ENCODE results near the gene PXT1.

PXT1 gene

DNA sequence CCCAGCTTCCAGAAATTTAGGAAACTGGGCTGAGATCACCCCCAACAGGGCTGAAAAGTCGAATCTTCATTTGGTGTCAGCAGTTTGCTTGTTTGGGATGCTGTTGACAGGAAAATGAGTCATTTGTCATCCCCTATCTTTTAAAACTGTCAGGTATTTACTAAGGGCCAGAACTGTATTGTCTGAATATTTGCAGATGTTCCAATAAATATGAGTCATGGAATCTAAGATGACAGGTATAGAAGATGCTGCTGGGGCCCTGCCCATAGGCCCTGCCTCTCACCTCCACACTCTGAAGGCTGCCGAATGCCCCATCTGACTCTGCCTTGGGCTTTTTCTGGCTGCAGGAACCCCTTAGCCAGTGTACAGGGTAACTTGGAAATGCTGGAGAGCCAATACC is 59.0 kb downstream of the PXT1 start:
- no peak overlapping the region for H3K4me3 ChIP-seq (ENCODE audit: low read depth, low read length)
- H3K9me3 ChIP-seq (ENCODE audit: control insufficient read depth, insufficient read depth, low read depth, low read length) = no peaks in the 10 kb centered on the region
- no peaks in the 10 kb centered on the region for H3K36me3 ChIP-seq (ENCODE audit: control insufficient read depth in 2 of 2, insufficient read depth in 1 of 2, low read length in 2 of 2)
- no peak overlapping the region for H3K27ac ChIP-seq (ENCODE audit: extremely low read depth, low read depth, low read length)
- no peak for TF ChIP-seq YY2 (tag by site-specific recombination; IDR thresholded peaks at IDR 0.05)
- no peak for TF ChIP-seq HOXC10 (CRISPR knock-in tag; IDR thresholded peaks at IDR 0.05)
- TF ChIP-seq ZNF571 (tag by site-specific recombination; IDR thresholded peaks at IDR 0.05) = no peak
- TF ChIP-seq, protein P1, sequence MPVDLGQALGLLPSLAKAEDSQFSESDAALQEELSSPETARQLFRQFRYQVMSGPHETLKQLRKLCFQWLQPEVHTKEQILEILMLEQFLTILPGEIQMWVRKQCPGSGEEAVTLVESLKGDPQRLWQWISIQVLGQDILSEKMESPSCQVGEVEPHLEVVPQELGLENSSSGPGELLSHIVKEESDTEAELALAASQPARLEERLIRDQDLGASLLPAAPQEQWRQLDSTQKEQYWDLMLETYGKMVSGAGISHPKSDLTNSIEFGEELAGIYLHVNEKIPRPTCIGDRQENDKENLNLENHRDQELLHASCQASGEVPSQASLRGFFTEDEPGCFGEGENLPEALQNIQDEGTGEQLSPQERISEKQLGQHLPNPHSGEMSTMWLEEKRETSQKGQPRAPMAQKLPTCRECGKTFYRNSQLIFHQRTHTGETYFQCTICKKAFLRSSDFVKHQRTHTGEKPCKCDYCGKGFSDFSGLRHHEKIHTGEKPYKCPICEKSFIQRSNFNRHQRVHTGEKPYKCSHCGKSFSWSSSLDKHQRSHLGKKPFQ (tag by site-specific recombination; IDR thresholded peaks at IDR 0.05) = no peak
- no peak for TF ChIP-seq HOXA7 (CRISPR knock-in tag; IDR thresholded peaks at IDR 0.05; ENCODE audit: borderline replicate concordance)
- no peak for TF ChIP-seq SP3 (tag by site-specific recombination; IDR thresholded peaks at IDR 0.05)
- ChIA-PET CTCF (interaction anchor here (0.8 to 1.2 kb wide), 2 partner anchors 38 to 58 kb away, joined by 3 read pairs; no protein-coding TSS in a partner anchor), POLR2A (no interaction called here)
- peaks cover 6% of the 10 kb centered on the region; the same call in 1 of the 2 replicates for H3K4me1 ChIP-seq (ENCODE audit: control insufficient read depth, insufficient read depth, low read length)

DNA sequence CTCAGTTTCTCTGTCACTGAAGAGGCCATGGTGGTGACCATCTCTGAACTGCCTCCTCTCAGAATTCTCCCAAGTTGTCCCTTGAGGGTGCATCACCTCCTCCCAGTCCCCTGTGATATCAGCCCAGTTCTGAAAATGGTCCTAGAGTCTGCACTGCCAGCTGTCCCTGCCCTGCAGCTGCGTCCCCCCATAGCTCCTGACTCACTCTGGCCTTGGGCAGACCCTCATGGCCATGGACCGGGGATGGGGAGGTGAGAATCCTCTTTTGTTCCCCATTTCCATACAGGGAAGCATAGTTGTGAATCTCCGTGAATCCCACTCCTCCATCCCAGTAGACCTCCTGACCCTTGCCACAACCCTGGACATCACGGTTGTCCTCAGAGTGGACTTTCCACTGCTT is 59.7 kb downstream of the PXT1 start:
- TF ChIP-seq ZSCAN4 (tag by site-specific recombination; IDR thresholded peaks at IDR 0.05) (no peak), ZNF518A (tag by site-specific recombination; conservative IDR thresholded peaks at IDR 0.05; ENCODE audit: low read depth) (no peak), BCL11A (tag by site-specific recombination; IDR thresholded peaks at IDR 0.05; ENCODE audit: low read depth) (no peak), ZNF785 (tag by site-specific recombination; IDR thresholded peaks at IDR 0.05) (no peak)
- no peaks in the 10 kb centered on the region for H3K9me3 ChIP-seq (ENCODE audit: control insufficient read depth, insufficient read depth, low read depth, low read length)
- no peaks in the 10 kb centered on the region for H3K36me3 ChIP-seq (ENCODE audit: control insufficient read depth in 2 of 2, insufficient read depth in 1 of 2, low read length in 2 of 2)
- no peak overlapping the region for H3K4me3 ChIP-seq (ENCODE audit: low read depth, low read length)
- H3K4me1 ChIP-seq (ENCODE audit: control insufficient read depth, insufficient read depth, low read length) = peaks cover 6% of the 10 kb centered on the region; the same call in 1 of the 2 replicates
- ChIA-PET POLR2A (no interaction called here), CTCF (interaction anchor here (0.6 to 1.2 kb wide), 2 partner anchors 57 to 163 kb away, joined by 3 read pairs; no protein-coding TSS in a partner anchor)
- H3K27ac ChIP-seq (ENCODE audit: extremely low read depth, low read depth, low read length) = no peak overlapping the region

DNA sequence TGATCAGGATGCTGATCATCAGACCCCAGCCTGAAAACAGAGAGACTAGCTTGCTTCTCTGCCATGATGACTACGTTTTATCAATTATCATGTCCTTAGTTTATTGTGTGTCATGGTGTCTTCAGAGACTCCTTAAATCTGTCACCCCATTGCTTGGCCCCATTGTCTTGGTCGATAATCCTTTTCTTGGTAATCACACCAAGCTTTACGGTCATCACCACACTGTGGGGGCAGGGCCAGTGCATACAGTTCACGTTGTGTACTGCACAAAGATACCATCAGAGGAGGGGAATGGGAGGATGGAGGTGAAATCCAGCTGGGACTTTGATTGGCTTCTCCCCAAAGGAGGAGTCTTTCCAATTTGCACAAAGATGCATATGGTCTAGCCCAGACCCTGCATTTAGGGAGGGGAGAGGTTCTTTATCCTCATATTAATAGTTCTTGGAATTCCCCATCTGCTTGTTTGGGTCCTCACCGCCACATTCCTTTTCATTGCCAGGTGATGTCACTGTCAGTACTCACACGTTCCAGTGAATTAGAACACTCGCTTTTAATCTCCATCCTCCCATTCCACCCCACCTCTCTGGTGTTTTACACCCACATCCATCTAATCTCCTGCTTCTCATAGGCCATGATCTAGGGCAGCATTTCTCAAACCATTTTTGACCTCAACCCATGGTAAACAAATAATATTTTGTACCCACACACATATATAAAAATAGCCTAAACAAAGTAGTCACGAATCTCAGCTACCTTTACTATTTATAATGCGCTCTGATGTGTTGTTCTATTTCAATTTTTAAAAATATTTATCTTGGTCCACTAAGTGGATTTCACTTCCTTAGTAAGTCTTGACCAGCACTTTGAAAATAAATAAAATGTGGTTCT is 60.9 kb downstream of the PXT1 start:
- CTCF ChIA-PET = interaction anchor here (0.7 to 1.0 kb wide), 3 partner anchors 40 to 1610 kb away, joined by 3 read pairs; no protein-coding TSS in a partner anchor
- no peaks in the 10 kb centered on the region for H3K36me3 ChIP-seq (ENCODE audit: control insufficient read depth in 2 of 2, insufficient read depth in 1 of 2, low read length in 2 of 2)
- no peaks in the 10 kb centered on the region for H3K9me3 ChIP-seq (ENCODE audit: control insufficient read depth, insufficient read depth, low read depth, low read length)
- POLR2A ChIA-PET = no interaction called here
- H3K4me1 ChIP-seq (ENCODE audit: control insufficient read depth, insufficient read depth, low read length) = peaks cover 5% of the 10 kb centered on the region; the same call in 1 of the 2 replicates
- no peak overlapping the region for H3K4me3 ChIP-seq (ENCODE audit: low read depth, low read length)
- no peak overlapping the region for H3K27ac ChIP-seq (ENCODE audit: extremely low read depth, low read depth, low read length)
- no peak for TF ChIP-seq IKZF3 (tag by site-specific recombination; IDR thresholded peaks at IDR 0.05)
- no peak for TF ChIP-seq ZNF174 (tag by site-specific recombination; IDR thresholded peaks at IDR 0.05)
- TF ChIP-seq, protein P2, sequence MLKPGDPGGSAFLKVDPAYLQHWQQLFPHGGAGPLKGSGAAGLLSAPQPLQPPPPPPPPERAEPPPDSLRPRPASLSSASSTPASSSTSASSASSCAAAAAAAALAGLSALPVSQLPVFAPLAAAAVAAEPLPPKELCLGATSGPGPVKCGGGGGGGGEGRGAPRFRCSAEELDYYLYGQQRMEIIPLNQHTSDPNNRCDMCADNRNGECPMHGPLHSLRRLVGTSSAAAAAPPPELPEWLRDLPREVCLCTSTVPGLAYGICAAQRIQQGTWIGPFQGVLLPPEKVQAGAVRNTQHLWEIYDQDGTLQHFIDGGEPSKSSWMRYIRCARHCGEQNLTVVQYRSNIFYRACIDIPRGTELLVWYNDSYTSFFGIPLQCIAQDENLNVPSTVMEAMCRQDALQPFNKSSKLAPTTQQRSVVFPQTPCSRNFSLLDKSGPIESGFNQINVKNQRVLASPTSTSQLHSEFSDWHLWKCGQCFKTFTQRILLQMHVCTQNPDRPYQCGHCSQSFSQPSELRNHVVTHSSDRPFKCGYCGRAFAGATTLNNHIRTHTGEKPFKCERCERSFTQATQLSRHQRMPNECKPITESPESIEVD (tag by site-specific recombination; IDR thresholded peaks at IDR 0.05) = no peak
- TF ChIP-seq, protein P3, sequence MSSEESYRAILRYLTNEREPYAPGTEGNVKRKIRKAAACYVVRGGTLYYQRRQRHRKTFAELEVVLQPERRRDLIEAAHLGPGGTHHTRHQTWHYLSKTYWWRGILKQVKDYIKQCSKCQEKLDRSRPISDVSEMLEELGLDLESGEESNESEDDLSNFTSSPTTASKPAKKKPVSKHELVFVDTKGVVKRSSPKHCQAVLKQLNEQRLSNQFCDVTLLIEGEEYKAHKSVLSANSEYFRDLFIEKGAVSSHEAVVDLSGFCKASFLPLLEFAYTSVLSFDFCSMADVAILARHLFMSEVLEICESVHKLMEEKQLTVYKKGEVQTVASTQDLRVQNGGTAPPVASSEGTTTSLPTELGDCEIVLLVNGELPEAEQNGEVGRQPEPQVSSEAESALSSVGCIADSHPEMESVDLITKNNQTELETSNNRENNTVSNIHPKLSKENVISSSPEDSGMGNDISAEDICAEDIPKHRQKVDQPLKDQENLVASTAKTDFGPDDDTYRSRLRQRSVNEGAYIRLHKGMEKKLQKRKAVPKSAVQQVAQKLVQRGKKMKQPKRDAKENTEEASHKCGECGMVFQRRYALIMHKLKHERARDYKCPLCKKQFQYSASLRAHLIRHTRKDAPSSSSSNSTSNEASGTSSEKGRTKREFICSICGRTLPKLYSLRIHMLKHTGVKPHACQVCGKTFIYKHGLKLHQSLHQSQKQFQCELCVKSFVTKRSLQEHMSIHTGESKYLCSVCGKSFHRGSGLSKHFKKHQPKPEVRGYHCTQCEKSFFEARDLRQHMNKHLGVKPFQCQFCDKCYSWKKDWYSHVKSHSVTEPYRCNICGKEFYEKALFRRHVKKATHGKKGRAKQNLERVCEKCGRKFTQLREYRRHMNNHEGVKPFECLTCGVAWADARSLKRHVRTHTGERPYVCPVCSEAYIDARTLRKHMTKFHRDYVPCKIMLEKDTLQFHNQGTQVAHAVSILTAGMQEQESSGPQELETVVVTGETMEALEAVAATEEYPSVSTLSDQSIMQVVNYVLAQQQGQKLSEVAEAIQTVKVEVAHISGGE (tag by site-specific recombination; conservative IDR thresholded peaks at IDR 0.05; ENCODE audit: low read depth) = no peak
- TF ChIP-seq EGR2 (tag by site-specific recombination; IDR thresholded peaks at IDR 0.05; ENCODE audit: low read depth) = 0 out of 2 replicates have a peak, but pooled peaks have one; percentile 8

Measured in HEK293 (cell line).